CD4-positive, alpha-beta T cell treated with Interleukin-15 for 4 hours (primary cell): ENCODE measurements around the gene STS.

Source experiments
- DNase-seq: peaks from one replicate; pipeline ENCODE4 v3.0.0-alpha.2; 2020; ENCODE audit warnings: low spot score

Gene STS

GRCh38 chrX:7179446-7179845 lies 31.9 kb downstream of the STS start:
- DNase-seq = no peak

- no peak for DNase-seq
Measured at GRCh38 chrX:7184816-7185215, 37.3 kb downstream of the STS start.

- no peak for DNase-seq
Measured at GRCh38 chrX:7188672-7189071, 41.2 kb downstream of the STS start.

GRCh38 chrX:7190157-7190556 lies 42.6 kb downstream of the STS start:
- no peak for DNase-seq

- no peak for DNase-seq
Measured at GRCh38 chrX:7191681-7192110, 44.2 kb downstream of the STS start.

- no peak for DNase-seq
Measured at GRCh38 chrX:7192871-7193270, 45.4 kb downstream of the STS start.

- no peak for DNase-seq
Measured at GRCh38 chrX:7194606-7195005, 47.1 kb downstream of the STS start.
